Activated CD4-positive, alpha-beta T cell treated with anti-CD3 and anti-CD28 coated beads for 1 hour (primary cell): ENCODE measurements around the gene ABHD5.

Experiments
- DNase-seq: peaks from one replicate; pipeline ENCODE4 v3.0.0-alpha.2; 2020

The ABHD5 gene

DNA sequence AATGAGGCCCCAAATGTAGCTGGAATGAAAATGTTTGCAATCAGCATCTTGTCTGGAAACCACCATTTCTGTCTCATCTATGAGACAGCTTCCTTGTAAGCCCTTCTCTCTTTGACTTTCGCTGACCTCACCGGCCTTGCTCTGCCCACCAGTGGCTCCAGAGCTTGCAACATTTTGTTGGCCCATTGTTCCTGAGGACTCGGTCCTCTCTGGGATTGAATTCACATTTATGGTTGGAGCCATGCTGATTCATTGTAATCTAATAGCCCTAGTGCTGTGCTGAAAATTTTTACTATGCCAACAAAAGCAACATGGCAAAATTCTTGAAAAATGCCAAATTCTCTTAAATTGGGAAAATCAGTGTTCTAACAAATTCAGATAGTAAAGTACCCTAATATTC lies 37.2 kb downstream of the ABHD5 start:
- no peak for DNase-seq

DNA sequence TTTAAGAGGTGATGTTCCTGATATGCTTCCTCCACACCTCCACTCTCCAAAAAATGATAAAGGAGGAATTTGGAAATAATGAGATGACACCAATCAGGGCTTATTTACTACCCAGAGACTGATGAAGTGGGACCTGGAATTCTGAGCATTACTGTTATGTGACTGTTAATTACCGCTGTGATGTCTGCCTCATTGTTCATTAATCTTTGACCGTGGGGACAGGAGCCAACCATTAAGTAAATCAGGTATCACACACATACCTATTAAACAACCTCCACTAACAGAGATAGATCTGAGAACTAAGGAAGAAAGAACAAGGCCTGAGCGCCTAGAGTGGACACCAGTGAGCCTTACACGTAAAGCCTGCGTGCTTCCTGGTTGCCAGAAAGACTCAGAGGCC lies 37.7 kb downstream of the ABHD5 start:
- DNase-seq = no peak

GRCh38 chr3:43728947-43729346 lies 38.2 kb downstream of the ABHD5 start:
- DNase-seq = no peak

GRCh38 chr3:43729707-43730414 lies 39.1 kb downstream of the ABHD5 start:
- no peak for DNase-seq

- no peak for DNase-seq
Observed at GRCh38 chr3:43732747-43733425, 42.1 kb downstream of the ABHD5 start.

DNA sequence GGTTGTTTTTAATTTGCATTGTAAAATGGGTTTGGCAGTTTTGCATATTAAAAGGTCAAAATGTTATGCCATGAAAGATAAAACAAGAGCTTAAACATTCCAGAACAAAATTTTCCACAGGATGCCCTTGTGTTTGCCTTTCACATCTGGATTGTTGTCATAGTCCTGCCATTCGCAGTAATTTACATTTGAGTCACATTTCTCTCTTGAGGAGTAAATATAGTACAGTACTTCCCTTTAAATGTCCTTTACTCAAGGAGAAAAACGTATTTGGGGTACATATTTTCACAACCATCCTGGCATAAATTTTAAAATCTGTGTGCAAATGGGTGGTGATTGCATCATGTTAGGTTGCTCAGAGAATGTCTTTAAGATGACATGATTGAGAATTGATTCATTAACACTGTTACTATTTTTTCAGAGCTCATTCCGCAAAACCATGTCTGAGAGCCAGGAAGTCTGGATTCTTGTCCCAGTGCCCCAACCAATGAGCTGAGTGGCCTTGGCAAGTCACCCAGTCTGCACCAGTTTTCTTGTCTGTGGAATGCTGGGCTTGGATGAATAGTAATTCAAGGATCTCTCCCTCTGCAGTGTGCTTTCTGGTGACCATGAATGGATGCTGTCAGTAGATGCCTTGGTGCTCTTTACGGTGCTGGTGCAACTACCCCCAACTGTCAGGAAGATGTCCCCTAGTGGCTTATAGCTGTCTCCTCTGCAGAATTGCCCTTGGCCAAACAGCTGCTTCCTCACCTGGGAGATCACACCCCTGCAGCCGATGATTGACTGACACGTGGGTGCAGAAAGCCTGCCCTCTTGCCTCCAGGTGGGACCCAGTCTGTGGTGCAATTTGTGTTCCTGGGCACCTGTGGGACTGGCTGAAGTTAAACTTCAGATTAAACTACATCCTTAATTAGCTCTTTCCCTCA lies 43.0 kb downstream of the ABHD5 start:
- DNase-seq = no peak

DNA sequence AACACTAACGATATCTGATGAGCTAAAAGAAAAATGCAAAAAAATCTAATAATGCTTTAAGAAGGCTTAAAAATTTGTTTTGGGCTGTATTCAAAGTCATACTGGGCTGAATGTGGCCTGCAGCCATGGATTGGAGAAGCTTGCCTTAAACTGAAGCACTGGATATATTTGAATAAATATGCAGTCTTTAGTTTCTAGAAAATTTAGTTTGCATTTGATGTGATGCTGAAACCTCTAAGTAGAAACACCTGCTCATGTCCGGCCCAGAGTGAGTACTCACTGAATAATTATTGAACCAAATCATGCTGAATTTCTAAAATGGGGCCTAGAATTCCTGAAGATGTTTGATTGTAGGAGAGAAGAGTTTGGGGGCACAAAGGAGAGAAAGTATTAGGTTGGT lies 43.9 kb downstream of the ABHD5 start:
- DNase-seq = no peak

GRCh38 chr3:43735618-43736017 lies 44.9 kb downstream of the ABHD5 start:
- no peak for DNase-seq

DNA sequence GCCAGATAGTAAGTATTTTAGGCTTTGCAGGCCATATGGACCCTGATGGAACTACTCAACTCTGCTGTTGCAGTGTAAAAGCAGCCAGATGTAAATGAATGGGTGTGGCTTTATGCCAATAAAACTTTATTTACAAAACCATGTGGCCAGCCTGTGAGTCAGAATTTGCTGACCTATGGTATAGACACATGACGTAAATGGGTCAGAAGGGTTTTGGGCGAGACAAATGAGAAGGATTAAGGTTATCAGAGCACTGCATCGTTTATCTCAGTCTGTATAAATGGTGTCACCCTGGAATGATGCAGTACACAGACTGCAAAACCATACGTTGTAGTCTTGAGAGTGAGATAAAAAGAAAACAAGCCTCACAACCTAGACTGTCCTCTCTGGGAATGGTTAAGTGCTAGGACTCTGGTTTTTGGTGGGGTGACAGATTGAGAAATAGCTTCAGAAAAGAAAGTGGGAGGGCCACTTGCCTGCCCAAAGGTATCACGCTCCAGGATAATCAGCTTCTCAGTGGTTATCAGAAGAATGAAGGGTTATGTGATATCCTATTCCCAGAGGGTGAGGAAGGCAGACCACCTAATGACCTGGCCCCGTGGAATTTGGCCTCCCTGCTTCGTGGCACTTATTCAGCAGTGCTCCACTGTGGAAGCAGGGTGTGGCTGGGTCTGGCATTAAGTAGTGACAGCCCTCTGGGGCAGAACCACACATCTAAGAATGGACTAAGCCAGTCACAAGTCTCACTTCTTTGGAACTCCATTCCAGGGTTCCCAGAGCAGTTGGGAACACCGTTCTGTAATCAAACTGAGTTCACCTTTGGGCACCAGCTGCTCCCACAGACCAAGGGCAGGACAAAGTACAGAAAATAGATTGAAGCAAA lies 46.1 kb downstream of the ABHD5 start:
- DNase-seq = no peak

- no peak for DNase-seq
Observed at GRCh38 chr3:43738305-43738704, 47.6 kb downstream of the ABHD5 start.

DNA sequence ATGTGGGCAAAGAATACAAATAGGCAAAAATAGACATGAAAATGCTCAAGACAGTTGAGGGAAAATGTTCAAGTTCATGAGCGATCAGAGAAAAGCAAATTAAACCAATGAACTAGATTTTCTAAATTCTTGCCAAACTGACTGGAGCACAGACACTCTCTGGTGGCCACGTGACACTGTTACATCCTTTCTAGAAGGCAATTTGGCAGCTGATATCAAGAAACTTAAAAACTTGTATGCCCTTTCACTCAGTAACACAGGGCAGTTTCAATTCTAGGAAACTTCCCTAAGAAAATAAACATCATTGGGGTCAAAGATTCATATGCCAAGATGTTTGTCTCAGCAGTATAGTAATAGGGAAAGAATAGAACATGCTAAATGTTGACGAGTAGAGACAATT lies 52.2 kb downstream of the ABHD5 start:
- no peak for DNase-seq

- DNase-seq = no peak
Observed at GRCh38 chr3:43747641-43748040, 56.9 kb downstream of the ABHD5 start.

- DNase-seq = no peak
Observed at GRCh38 chr3:43748179-43748578, 57.4 kb downstream of the ABHD5 start.

DNA sequence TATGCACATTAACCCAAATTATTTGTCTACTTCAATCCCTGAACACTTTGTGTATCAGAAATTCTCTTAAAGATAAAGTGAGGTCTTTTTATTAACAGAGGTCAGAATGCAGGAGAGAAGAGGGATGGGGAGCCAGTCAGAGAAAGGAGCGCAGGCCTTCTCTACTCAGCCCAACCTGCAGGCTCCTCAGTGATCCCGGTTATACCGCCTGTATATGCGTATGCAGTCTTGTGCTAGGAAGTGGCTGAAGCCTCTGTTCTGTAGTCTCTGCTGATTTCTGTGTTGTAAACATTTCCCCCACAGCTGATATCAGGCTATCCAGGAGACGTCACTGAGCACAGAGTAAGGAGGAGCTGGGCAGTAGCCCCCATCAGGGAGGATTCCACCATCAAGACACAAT lies 57.9 kb downstream of the ABHD5 start:
- no peak for DNase-seq

DNA sequence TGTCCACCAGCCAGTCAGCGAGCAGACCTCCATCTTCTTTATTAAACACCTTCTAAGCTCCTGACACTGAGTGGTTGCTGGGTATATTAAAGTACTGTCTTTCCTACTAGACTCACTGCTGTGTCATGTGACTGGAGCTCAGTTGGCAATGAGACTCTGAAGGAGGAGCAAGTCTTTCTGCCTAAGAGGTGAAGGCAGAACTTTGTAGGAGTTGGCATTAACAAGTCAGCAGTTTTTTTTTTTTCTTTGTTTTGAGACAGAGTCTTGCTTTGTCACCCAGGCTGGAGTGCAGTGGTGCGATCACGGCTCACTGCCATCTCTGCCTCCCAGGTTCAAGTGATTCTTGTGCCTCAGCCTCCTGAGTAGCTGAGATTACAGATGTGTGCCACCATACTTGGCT lies 62.2 kb downstream of the ABHD5 start:
- no peak for DNase-seq

DNA sequence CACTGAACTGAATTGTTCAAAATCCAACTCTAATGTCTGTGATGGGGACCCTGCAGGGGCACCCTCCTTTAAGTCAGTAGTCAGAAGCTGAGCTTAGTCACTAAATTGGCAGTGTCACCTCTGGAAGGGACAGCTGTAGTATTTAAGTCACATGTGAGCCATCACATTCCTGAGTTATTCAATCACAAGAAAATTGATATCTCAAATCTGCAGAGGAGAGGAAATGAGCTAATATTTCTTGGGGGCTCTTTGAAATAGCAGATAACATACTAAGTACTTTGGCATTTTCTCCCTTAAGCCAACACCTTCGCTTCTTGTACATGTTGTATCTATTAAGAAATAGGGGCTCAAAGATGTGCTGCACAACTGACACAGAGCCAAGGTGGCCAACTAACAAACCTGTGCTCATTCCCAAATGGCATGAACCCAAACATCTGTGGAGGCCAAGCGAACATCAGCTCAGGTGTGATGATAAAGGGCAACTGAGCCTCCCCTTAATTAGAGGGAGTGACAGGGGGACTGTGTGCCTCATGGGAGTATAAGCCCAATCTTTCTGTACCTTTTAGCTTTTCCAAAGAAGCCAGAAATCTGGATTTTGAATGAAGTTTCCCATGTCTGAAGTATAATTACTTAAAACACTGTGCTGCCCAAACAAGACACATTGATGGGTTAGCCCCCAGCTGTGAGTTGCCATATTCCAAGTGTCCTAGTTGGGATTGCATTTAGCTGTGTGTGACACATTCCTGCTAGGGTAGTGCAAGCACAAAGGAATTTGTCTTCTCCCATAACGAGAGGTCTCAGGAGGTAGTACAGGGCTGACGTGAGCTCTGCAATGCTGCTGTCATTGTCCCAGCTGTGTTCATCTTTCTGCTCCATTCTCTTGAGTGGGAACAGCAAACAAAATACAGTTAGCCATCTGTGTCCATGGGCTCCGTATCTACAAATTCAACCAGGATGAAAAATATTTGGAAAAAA lies 63.3 kb downstream of the ABHD5 start:
- no peak for DNase-seq

GRCh38 chr3:43755516-43756200 lies 64.9 kb downstream of the ABHD5 start:
- no peak for DNase-seq

DNA sequence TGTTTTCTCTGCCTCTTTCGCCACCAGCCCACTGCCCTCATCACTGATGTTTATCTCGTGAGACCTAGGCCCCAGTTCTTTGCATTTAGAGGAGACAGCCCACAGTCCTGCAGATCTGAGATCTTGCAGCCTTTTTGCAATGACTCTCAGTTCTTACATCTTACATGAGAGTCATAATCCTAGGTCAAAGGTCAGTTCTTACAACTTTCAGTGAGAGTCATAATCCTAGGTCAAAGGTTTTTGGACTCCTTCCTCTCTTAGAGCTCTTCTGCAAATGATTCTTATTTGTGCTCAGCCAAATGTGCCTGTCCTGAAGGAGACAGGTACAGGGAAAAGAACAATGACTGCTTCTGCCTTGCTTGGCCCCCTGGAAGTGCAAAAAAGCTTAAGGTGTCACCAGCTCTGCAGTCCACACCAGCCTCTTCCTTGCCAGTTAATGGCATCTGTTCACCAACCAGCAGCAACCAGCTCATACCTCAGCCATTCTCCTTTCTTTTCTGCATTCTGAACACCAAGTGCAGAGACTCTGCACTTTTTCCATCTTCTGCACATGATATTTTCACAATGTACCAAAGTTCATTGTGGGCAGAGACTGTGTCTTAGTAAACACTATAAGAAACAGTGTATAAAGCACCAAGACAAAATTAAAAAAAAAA lies 67.1 kb downstream of the ABHD5 start:
- DNase-seq = no peak

GRCh38 chr3:43758592-43759225 lies 68.0 kb downstream of the ABHD5 start:
- no peak for DNase-seq

DNA sequence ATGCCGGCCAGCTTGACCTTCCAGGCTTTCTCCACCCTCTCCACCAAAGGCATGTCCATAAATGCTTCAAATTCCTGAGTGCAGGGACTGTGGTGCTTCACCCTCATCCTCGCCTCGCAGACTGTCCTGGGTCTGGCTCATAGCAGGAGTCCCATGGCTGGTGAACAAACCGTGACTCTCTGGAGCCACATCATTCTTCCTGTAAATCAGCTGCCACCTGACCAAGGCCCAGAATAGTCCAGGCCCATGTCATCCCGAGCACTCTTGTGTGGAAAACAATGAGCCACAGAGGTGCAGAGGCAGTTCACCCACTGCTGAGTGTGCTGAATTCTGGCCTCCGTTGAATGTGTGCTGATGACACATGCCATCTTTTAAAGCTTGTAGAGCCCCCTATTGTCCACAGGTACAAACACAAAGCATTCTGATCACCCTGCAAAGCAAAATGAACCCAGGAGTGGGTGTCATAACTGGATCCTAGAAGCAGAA lies 68.6 kb downstream of the ABHD5 start:
- DNase-seq = no peak
